C4-2B (cell line): Measurements from ENCODE around the gene MAS1L.

Source experiments
- ZFX ChIP-seq: fragments of 450-650 bp; IDR thresholded peaks from 2 replicates; pipeline ENCODE4 v1.6.1; 2017
- TF ChIP-seq, protein P1 (sequence below): fragments of 450-650 bp; conservative IDR thresholded peaks from 2 replicates; pipeline ENCODE4 v1.5.1; 2017; ENCODE audit warnings: mild to moderate bottlenecking

DNA sequence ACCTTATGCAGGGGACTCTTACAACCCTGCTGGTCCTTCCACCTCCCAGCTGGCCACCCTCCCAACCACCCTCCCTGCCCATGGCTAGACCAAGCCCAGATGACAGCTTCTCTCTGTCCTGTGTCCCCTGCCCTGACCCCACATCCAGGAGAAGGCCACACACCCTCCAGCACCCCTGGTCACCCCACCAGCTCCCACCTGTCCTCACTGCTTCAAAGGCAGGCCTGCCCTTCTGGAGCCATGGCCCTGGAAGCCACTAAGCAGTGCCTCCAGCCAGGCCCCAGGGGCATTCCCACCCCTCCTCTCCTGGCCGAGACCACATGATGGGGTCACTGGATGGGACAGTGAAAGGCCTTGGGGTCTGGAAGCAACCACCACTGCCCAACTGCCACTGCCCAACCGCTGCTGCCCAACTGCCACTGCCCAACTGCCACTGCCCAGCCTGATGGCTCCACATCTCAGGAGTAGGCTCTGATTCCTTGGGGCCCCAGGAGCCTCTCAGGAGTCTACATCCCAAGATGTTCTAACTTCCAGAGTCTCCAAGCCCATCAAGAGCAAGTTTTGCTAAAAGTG lies 41.3 kb upstream of the MAS1L start:
- TF ChIP-seq, protein P1, sequence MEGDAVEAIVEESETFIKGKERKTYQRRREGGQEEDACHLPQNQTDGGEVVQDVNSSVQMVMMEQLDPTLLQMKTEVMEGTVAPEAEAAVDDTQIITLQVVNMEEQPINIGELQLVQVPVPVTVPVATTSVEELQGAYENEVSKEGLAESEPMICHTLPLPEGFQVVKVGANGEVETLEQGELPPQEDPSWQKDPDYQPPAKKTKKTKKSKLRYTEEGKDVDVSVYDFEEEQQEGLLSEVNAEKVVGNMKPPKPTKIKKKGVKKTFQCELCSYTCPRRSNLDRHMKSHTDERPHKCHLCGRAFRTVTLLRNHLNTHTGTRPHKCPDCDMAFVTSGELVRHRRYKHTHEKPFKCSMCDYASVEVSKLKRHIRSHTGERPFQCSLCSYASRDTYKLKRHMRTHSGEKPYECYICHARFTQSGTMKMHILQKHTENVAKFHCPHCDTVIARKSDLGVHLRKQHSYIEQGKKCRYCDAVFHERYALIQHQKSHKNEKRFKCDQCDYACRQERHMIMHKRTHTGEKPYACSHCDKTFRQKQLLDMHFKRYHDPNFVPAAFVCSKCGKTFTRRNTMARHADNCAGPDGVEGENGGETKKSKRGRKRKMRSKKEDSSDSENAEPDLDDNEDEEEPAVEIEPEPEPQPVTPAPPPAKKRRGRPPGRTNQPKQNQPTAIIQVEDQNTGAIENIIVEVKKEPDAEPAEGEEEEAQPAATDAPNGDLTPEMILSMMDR: no peak
- TF ChIP-seq ZFX: no peak
